Activated T-helper 2 cell treated with anti-CD3 and anti-CD28 coated beads, Interferon-gamma antibody, Interleukin-2, Interleukin-4, amounts not matched to agents 10 μg/mL and 5 μg/mL and 100 μg/mL, durations not matched to agents 14 hours and 24 hours and 36 hours (primary cell): ENCODE data around the gene KDM8. TPM values are rescaled to one million over a fixed set of nuclear protein-coding genes. Genes with fewer than 3 reads are reported as not detected.
A peak's percentile ranks its signal among the peaks of the same experiment; 100 is the strongest.

Experiments used
- DNase-seq: peaks from one replicate; pipeline ENCODE4 v3.0.0; 2021; ENCODE audit warnings: low spot score
- H3K27ac Mint-ChIP-seq: one replicate; pipeline ENCODE4 v1.8.0; 2021; ENCODE audit warnings: mixed read lengths
- H3K27me3 Mint-ChIP-seq: one replicate; pipeline ENCODE4 v1.8.0; 2021; ENCODE audit warnings: low read depth, mixed read lengths
- H3K36me3 Mint-ChIP-seq: one replicate; pipeline ENCODE4 v1.8.0; 2021; ENCODE audit warnings: low read depth, mixed read lengths
- H3K4me1 Mint-ChIP-seq: one replicate; pipeline ENCODE4 v1.8.0; 2021; ENCODE audit warnings: low read depth, mixed read lengths
- H3K4me3 Mint-ChIP-seq: one replicate; pipeline ENCODE4 v1.8.0; 2021; ENCODE audit warnings: low read depth, mild to moderate bottlenecking, moderate library complexity, mixed read lengths
- H3K9me3 Mint-ChIP-seq: one replicate; pipeline ENCODE4 v1.8.0; 2021; ENCODE audit warnings: mixed read lengths
- intact Hi-C: fragments of 100-400 bp; cut with micrococcal nuclease; formaldehyde crosslinking; loops from one replicate; pipeline ENCODE4 v1.15.1; 2023
- total RNA-seq: library from RNA; stranded (reverse); gene quantifications from 2 replicates; pipeline ENCODE4 v1.2.3, GENCODE V29; 2022

KDM8 gene
- total RNA-seq, 1 donor from 2014 or later = 17.3 TPM

- peaks cover 58% of the 10 kb centered on the region for H3K4me1 Mint-ChIP-seq
- no peak for DNase-seq
- H3K27ac Mint-ChIP-seq = peak overlapping the region; percentile 88
- H3K36me3 Mint-ChIP-seq = peaks cover 2% of the 10 kb centered on the region
- H3K27me3 Mint-ChIP-seq = no peaks in the 10 kb centered on the region
- H3K9me3 Mint-ChIP-seq = peaks cover 1% of the 10 kb centered on the region
- H3K4me3 Mint-ChIP-seq = no peak overlapping the region
- intact Hi-C loops = loop anchor here (5.0 to 10.0 kb wide), 2 partner anchors 280 to 582 kb away; no protein-coding TSS in a partner anchor
These were observed 26.1 kb upstream of the KDM8 start for GRCh38 chr16:27177031-27177774.

GRCh38 chr16:27179500-27180072 is 23.7 kb upstream of the KDM8 start:
- Mint-ChIP-seq H3K9me3 (no peaks in the 10 kb centered on the region), H3K27me3 (no peaks in the 10 kb centered on the region), H3K36me3 (no peaks in the 10 kb centered on the region), H3K4me1 (peaks cover 38% of the 10 kb centered on the region), H3K4me3 (no peak overlapping the region), H3K27ac (peak overlapping the region; percentile 40)
- peak; percentile 81 for DNase-seq
- intact Hi-C loops = loop anchor here (2.0 to 10.0 kb wide), 6 partner anchors 23 to 585 kb away; partner anchors contain the start of gene KDM8

DNA sequence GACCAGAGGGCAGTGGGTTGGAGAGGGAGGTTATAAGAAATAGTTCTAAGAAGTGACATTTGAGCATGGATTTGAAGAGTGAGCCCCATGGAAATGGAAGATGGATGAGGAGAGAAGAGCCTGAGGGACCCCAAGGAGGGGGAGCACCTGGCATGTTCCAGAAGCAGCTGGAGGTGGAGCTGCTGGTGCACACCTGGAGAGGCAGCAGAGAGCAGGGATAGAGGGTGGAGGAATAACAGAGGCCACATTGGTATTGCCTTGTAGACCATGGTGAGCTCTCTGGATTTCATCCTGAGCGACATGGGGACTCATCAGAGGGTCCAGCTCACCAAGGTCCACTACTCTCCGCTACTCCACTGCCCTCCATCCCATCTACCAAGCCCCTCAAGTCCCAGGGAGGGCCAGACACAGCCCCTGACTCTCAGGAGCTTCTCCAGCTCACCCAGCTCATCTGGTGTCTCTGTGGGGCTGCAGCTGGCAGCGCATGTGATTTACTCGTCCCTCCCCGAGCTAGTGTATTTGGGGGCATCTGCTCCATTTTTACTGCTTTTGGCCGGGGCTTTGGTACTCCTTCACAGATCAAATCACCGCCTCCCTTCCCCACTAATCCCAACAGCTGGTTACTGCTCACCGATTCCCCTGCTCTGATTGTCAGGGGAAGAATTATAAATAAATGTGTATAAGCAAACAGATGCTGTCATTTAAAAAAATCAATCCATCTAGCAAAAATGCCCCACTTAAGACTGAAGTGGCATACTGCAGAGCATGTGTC is 22.1 kb upstream of the KDM8 start:
- no peak for DNase-seq
- Mint-ChIP-seq H3K4me1 (peaks cover 33% of the 10 kb centered on the region), H3K27me3 (no peaks in the 10 kb centered on the region), H3K9me3 (no peaks in the 10 kb centered on the region), H3K4me3 (no peak overlapping the region), H3K36me3 (no peaks in the 10 kb centered on the region), H3K27ac (no peak overlapping the region)
- intact Hi-C loops = no loop called here

DNA sequence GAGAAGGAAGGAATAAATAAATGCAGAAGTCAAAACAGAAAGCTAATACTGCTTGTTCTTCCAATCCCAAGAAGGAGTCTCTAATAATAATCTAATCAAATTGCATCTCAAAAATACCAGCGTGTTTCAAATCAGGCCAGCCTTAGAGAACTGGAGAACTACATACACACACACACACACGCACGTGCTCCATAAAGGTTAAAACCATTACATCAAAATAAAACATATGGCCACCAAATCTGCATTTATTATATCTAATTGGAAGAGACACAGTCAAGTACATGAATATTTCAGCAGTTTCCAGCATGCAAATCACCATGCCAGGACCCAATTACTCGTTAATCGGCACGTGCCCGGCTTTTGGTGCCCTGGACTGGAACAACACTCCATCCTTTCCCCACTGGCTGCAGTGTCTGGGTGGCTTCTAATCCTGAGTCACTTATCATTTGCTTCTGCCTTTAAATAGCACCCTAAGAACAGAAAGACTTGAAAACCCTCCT is 20.4 kb upstream of the KDM8 start:
- intact Hi-C loops = no loop called here
- Mint-ChIP-seq H3K9me3 (no peaks in the 10 kb centered on the region), H3K4me1 (peaks cover 25% of the 10 kb centered on the region), H3K27ac (no peak overlapping the region), H3K36me3 (no peaks in the 10 kb centered on the region), H3K4me3 (no peak overlapping the region), H3K27me3 (peaks cover 2% of the 10 kb centered on the region)
- no peak for DNase-seq

DNA sequence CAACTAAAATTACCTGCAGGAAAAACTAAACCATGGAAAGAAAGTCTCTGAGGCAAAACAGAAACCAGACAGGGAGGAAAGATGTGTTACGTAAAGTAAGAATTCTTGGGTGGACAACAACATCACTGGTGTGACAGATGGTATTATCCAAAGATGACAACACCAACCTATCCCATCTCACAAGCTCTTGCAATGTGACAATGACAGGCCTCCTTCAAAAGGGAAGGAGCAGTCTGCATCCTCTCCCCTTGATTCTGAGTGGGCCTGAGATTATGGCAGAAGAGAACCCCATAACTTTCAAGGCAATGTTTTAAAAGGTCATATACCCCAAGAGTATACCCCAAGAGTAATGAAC is 17.6 kb upstream of the KDM8 start:
- Mint-ChIP-seq H3K27me3 (peaks cover 2% of the 10 kb centered on the region), H3K36me3 (no peaks in the 10 kb centered on the region), H3K9me3 (no peaks in the 10 kb centered on the region), H3K4me3 (no peak overlapping the region), H3K4me1 (peaks cover 6% of the 10 kb centered on the region), H3K27ac (no peak overlapping the region)
- DNase-seq = no peak
- intact Hi-C loops = no loop called here

DNA sequence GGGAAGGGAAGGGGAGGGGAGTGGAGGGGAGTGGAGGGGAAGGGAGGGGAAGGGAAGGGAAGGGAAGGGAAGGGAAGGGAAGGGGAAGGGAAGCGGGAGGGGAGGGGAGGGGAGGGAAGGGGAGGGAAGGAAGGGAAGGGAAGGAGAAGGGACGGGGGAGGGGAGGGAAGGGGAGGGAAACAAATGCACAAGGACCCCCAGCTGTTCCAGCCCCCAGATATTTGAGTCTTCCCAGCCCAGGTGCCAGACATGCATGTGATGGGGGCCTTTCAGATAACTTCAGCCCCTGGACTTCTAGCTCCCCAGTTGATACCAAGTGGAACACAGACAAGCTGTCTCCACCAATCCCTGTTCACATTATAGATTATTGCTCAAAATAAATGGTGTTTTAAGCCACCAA is 14.7 kb upstream of the KDM8 start:
- Mint-ChIP-seq H3K4me3 (no peak overlapping the region), H3K9me3 (no peaks in the 10 kb centered on the region), H3K27ac (no peak overlapping the region), H3K36me3 (no peaks in the 10 kb centered on the region), H3K27me3 (peaks cover 2% of the 10 kb centered on the region), H3K4me1 (peaks cover 6% of the 10 kb centered on the region)
- no peak for DNase-seq
- intact Hi-C loops = no loop called here

- Mint-ChIP-seq H3K27me3 (peaks cover 2% of the 10 kb centered on the region), H3K4me3 (no peak overlapping the region), H3K36me3 (peaks cover under 1% of the 10 kb centered on the region), H3K9me3 (peaks cover under 1% of the 10 kb centered on the region), H3K27ac (no peak overlapping the region), H3K4me1 (peaks cover 6% of the 10 kb centered on the region)
- intact Hi-C loops = no loop called here
- no peak for DNase-seq
These were observed 13.9 kb upstream of the KDM8 start for GRCh38 chr16:27189335-27189972.

GRCh38 chr16:27190316-27190871 is 12.9 kb upstream of the KDM8 start:
- Mint-ChIP-seq H3K27ac (no peak overlapping the region), H3K27me3 (peaks cover 2% of the 10 kb centered on the region), H3K4me3 (no peak overlapping the region), H3K4me1 (peaks cover 11% of the 10 kb centered on the region), H3K9me3 (peaks cover 10% of the 10 kb centered on the region), H3K36me3 (peaks cover 10% of the 10 kb centered on the region)
- intact Hi-C loops = no loop called here
- DNase-seq = no peak

GRCh38 chr16:27191352-27191924 is 11.9 kb upstream of the KDM8 start:
- no peak for DNase-seq
- H3K27me3 Mint-ChIP-seq = peaks cover 2% of the 10 kb centered on the region
- H3K9me3 Mint-ChIP-seq = peaks cover 14% of the 10 kb centered on the region
- H3K36me3 Mint-ChIP-seq = peaks cover 10% of the 10 kb centered on the region
- peaks cover 16% of the 10 kb centered on the region for H3K4me1 Mint-ChIP-seq
- no peak overlapping the region for H3K27ac Mint-ChIP-seq
- H3K4me3 Mint-ChIP-seq = no peak overlapping the region
- intact Hi-C loops = no loop called here

- peaks cover 30% of the 10 kb centered on the region for H3K4me1 Mint-ChIP-seq
- intact Hi-C loops = no loop called here
- H3K36me3 Mint-ChIP-seq = peaks cover 10% of the 10 kb centered on the region
- DNase-seq = no peak
- no peak overlapping the region for H3K27ac Mint-ChIP-seq
- H3K4me3 Mint-ChIP-seq = no peak overlapping the region
- H3K9me3 Mint-ChIP-seq = peaks cover 14% of the 10 kb centered on the region
- no peaks in the 10 kb centered on the region for H3K27me3 Mint-ChIP-seq
These were observed 9.9 kb upstream of the KDM8 start for GRCh38 chr16:27193300-27193990.

- DNase-seq = no peak
- intact Hi-C loops = no loop called here
- H3K27ac Mint-ChIP-seq = no peak overlapping the region
- H3K4me1 Mint-ChIP-seq = peaks cover 44% of the 10 kb centered on the region
- no peak overlapping the region for H3K4me3 Mint-ChIP-seq
- peaks cover 14% of the 10 kb centered on the region for H3K9me3 Mint-ChIP-seq
- no peaks in the 10 kb centered on the region for H3K27me3 Mint-ChIP-seq
- H3K36me3 Mint-ChIP-seq = peaks cover 10% of the 10 kb centered on the region
These were observed 8.1 kb upstream of the KDM8 start for GRCh38 chr16:27195076-27195741.
